GM12891 (cell line): ENCODE results near the gene PRPF4.

Experiments
- DNase-seq: peaks from one replicate; pipeline ENCODE4 v3.0.0; 2011; ENCODE audit warnings: low spot score; ENCODE audit not compliant: insufficient read length
- FAIRE-seq: peaks from 2 replicates; lab custom pipeline; 2011; peaks lifted over from hg19 to GRCh38; lab: Jason Lieb, UNC
- PAX5 ChIP-seq: IDR thresholded peaks from 2 replicates; pipeline ENCODE4 v1.6.1; 2011; ENCODE audit warnings: low read length, moderate library complexity, mild to moderate bottlenecking; ENCODE audit not compliant: insufficient read depth, severe bottlenecking
- POLR2A ChIP-seq: IDR thresholded peaks from 2 replicates; pipeline ENCODE4 v1.6.1; 2011; ENCODE audit warnings: low read depth, low read length, control low read depth
- POLR2AphosphoS5 ChIP-seq: IDR thresholded peaks from 2 replicates; pipeline ENCODE4 v1.6.1; 2011; ENCODE audit warnings: low read depth, low read length, control low read depth
- POU2F2 ChIP-seq: IDR thresholded peaks from 2 replicates; pipeline ENCODE4 v1.6.1; 2011; ENCODE audit warnings: low read depth, mild to moderate bottlenecking, control low read depth, low read length, moderate library complexity
- SPI1 ChIP-seq: IDR thresholded peaks from 2 replicates; pipeline ENCODE4 v1.6.1; 2011; ENCODE audit warnings: low read depth, low read length, control low read depth
- TAF1 ChIP-seq: IDR thresholded peaks from 2 replicates; pipeline ENCODE4 v1.6.1; 2011; ENCODE audit warnings: low read depth, low read length, control low read depth

The PRPF4 gene

DNA sequence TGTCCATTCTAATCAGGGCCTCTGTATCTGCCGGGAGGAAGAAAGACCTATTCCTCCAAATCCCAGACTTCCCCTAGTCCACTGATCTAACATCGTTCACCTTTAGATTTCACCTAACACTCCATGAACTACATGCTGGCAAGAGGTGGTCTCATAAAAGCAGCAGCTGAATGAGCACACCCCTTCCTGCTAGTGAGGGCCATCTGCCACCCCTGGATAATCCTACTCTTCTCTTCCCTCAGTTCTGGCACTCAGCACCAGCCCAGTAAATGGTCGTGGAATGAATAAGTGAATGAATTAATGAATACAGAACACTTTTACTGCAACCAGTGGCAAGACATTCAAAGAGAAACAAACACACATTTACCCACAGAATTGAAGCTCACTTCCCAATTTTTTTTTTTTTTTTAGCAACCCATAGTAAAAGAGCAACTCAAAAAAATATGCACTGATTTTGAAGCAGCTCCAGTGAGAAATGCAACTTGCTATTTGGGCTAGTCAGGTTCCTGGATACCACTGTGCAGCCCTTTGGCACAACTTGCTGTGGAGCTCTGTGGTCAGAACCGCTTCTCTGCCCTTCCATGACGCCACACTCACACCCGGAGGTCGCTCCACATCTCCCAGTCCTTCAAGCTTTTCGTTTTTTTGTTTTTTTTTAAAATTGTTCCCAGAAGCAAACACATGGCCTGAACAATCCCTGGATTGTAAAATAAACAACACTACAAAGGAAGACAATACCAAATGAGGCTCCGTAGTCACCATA lies 21.5 kb downstream of the PRPF4 start:
- DNase-seq (no peak), FAIRE-seq (no peak)
- TF ChIP-seq POLR2AphosphoS5 = no peak
- no peak for TF ChIP-seq POLR2A
- no peak for TF ChIP-seq TAF1
- no peak for TF ChIP-seq POU2F2
- TF ChIP-seq PAX5 = no peak
- no peak for TF ChIP-seq SPI1

DNA sequence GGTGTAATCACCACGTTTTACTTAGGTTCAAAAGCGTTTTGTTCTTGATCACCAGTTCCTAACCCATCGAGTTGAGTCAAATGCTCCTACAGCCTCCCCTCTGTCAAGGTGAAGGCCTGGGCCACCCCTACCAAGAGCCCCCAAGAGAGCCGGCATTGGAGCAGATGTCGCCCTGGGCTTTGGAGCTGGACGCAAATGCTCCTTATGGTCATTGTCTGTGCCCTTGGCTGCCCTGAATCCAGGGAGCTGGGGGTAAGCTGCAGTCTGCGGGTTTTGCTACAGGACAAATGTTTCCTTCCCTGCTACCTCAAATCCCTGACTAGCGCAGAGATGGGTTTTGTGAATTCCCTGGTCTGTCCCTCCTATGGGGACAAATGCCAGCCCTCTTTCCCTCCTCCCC lies 22.9 kb downstream of the PRPF4 start:
- DNase-seq (no peak), FAIRE-seq (no peak)
- TF ChIP-seq TAF1 (no peak), POLR2AphosphoS5 (no peak), POU2F2 (no peak), POLR2A (no peak), PAX5 (no peak), SPI1 (no peak)

DNA sequence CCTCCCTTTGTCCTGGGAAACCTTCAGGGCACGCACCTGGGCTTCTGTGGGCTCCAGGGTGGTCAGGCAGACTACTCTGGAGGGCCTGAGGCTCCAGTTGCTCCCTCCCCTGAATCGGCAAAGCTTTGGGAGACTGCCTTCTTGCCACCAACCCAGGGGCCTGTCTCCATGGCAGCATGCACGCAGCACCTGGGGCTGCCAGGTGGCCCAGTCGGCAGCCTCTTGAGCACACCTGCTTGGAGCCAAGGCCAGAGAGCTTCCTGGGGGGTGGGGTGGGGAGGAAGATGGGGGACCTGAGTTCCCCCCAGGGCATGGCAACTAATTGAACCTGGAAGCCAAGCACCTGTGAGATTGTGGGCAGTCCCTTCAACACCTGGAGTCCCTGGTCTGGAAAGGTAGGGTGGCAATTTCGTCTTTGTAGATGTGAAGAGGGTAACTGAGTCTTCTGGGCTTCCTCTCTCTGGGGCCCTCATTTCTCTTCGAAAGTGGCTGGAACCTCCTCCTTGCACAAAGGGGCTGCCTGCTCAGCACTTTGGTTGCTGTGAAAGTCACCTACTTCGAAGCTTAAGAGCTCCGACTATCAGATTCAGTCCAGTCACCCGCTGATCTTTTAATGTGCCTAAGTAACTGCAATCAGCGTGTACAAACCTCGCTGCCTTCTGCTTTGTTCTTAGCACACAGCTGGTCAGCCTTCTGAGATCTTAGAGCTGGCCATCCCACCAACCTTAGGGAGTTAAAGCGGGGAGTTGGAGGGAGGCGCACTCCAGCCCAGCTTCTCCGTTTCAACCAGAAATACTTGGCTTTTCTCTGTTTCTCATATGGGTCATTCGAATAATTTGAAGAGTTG lies 23.7 kb downstream of the PRPF4 start:
- no peak for DNase-seq
- no peak for FAIRE-seq
- no peak for TF ChIP-seq POLR2AphosphoS5
- no peak for TF ChIP-seq TAF1
- no peak for TF ChIP-seq PAX5
- no peak for TF ChIP-seq SPI1
- TF ChIP-seq POLR2A = no peak
- no peak for TF ChIP-seq POU2F2

DNA sequence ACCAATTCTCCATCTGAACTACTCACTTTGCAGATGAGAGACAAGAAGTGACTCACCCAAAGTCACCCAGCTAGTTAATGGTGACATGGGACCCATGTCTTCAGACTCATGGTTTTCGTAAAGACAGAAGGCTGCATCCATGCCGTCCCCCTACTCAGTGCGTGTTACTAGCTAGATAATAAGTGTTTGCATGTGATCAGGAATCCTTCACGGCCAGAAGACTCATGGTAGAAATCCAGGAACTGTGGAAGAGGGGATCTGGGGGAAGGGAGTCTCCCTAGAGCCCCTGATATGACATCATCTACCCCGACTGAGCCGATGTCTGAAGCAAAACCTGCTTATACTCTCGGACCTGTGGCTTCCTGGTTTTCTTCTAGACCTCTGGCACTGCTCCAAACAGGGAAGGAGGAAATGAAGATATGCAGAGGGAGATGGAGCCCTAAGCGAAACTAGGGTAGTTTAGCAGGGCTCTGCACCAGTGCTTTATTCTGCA lies 24.4 kb downstream of the PRPF4 start:
- TF ChIP-seq POLR2AphosphoS5 = no peak
- no peak for TF ChIP-seq TAF1
- no peak for TF ChIP-seq PAX5
- no peak for DNase-seq
- no peak for FAIRE-seq

DNA sequence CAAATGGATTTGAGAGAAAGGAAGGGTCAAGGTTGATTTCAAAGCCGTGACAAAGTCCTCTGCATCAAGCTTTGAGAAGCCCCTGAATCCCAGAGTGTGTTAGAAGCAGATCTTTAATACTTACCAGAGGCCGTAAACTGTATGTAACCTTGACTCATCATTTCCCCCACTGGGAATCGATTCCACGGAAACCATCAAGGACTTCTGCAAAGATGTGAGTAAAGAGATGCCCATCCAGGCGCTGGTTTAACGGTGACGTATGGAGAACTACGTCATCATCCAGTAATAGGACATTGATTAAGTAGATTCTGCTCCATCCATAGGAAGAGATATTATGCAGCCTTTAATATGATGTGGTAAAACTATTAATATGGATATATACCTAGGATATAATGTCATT lies 26.1 kb downstream of the PRPF4 start:
- TF ChIP-seq TAF1 = no peak
- TF ChIP-seq POU2F2 = no peak
- TF ChIP-seq PAX5 = no peak
- no peak for TF ChIP-seq SPI1
- TF ChIP-seq POLR2A = no peak
- TF ChIP-seq POLR2AphosphoS5 = no peak
- FAIRE-seq = no peak
- no peak for DNase-seq

DNA sequence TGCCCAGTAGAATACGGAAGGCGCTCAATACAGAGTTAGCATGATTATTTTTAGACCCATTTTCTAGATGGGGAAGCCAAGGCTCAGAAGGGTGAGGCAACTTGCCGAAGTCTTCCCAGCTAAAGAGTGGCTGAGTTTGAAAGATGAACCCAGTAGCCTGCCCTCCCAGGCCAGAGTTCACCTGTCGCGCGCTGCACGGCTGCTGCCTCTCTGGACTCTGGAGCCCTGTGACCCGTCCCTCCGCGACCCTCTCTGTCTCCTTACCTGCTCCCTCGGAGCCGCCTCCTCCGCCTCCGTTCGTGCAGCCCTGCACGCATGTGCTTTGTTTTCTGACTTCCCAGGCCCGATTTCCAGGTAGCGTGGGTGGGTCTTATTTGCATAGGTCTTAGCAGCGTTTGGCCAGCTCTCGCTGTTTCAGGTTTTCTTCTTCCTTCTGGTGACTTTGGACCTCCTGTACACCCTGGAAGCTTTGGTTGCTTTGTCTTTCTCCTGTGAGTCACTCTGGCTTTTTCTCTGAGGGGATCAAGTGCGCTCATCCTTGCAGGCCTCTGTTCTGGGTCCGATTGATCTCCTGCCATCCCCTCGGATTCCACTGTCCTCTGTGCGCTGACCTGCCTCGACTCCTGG lies 27.4 kb downstream of the PRPF4 start, which contains the start of gene RNF183:
TSS of gene RNF183 (minus strand) at position 585 of the 627 bp plus-strand sequence. CDS start 5,192 bp downstream, outside the sequence.
- peak; percentile 20 for DNase-seq
- TF ChIP-seq POU2F2 = peak; percentile 93
- TF ChIP-seq SPI1 = no peak
- FAIRE-seq = peak; percentile 40

DNA sequence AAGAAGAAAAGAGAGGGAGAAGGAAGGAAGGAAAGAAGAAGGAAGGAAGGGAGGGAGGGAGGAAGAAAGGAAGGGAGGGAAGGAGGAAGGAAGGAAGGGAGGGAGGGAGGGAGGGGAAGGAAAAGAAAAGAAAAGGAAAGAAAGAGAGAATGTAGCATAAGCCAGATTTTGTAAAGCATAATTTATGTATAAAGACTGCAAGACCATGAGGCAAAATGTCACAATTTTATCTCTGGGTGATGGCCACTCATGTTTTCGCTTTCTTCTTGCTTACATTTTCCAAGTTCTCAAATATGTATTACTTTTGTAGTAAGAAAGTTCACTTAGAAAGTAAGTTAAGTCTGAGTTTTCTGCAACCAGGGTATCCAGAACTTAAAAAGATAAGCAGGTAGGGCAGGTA lies 31.1 kb downstream of the PRPF4 start:
- TF ChIP-seq TAF1 (no peak), SPI1 (no peak), PAX5 (no peak), POU2F2 (no peak), POLR2A (no peak), POLR2AphosphoS5 (no peak)
- FAIRE-seq = no peak
- no peak for DNase-seq

DNA sequence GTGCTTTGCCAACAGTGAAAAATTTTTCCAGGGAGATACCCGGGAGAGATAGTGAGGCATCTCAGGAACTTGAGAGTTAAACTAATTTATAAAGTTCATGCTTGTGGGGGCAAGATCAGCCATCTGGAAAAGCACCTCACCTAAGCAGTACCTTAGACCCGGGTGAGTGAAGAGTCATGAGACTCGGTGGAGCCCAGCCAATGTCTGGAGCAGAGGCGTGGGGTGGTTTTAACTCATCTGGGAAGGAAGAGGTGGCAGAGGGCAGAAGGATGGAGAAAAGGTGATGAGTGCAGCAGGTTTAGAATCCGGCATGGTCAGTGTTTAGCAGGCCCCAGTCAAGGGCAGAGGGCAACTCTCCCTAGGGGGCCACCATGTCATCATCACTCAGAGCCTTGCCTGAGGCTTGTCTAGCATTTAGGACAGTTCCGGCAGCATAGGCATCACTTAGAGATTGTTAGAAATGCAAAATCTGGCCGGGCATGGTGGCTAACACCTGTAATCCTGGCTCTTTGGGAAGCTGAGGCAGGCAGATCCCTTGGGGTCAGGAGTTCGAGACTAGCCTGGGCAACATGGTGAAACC lies 32.0 kb downstream of the PRPF4 start:
- no peak for DNase-seq
- FAIRE-seq = no peak
- TF ChIP-seq POU2F2 (no peak), POLR2AphosphoS5 (no peak), PAX5 (no peak), SPI1 (no peak), TAF1 (no peak), POLR2A (no peak)

DNA sequence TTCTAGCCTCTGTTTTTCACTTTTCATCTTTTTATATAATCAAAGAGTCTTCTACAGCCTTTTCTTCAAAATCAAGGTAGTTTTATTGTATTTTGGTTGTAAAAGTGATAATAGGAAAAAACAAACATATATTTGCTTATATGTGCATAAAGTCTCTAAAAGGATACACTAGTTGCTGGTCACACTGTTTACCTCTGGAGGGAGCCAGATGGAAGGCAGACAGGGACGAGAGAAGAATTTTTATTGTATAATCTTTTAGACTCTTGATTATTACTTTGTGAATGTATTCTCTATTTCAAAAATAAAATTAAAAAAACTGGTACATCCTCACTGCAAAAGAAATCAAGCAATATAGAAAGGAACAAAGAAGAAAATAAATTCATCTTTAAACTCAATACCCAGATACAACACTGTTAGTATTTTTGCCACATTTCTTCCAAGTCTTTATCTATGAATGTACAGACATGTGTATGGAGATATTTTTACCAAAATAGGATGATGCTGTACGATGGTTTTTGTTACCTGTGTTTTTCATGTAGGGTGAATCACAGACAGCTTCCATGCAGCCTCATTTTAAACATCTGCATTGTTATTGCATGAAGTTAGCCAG lies 33.9 kb downstream of the PRPF4 start:
- no peak for TF ChIP-seq POLR2A
- no peak for TF ChIP-seq PAX5
- TF ChIP-seq POLR2AphosphoS5 = no peak
- no peak for TF ChIP-seq POU2F2
- no peak for TF ChIP-seq TAF1
- no peak for TF ChIP-seq SPI1
- DNase-seq = no peak

More for the DNA sequence above, 33.9 kb downstream of the PRPF4 start:
- FAIRE-seq = no peak
